ENCODE data around the gene CRBN.

CRBN gene

GRCh38 chr3:3107181-3107580, 72.3 kb downstream of the CRBN start:
- TF ChIP-seq, protein P1, sequence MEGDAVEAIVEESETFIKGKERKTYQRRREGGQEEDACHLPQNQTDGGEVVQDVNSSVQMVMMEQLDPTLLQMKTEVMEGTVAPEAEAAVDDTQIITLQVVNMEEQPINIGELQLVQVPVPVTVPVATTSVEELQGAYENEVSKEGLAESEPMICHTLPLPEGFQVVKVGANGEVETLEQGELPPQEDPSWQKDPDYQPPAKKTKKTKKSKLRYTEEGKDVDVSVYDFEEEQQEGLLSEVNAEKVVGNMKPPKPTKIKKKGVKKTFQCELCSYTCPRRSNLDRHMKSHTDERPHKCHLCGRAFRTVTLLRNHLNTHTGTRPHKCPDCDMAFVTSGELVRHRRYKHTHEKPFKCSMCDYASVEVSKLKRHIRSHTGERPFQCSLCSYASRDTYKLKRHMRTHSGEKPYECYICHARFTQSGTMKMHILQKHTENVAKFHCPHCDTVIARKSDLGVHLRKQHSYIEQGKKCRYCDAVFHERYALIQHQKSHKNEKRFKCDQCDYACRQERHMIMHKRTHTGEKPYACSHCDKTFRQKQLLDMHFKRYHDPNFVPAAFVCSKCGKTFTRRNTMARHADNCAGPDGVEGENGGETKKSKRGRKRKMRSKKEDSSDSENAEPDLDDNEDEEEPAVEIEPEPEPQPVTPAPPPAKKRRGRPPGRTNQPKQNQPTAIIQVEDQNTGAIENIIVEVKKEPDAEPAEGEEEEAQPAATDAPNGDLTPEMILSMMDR (IDR thresholded peaks at IDR 0.05; ENCODE audit: borderline replicate concordance, insufficient read depth, low read depth, low read length), result no peak
- H3K4me3 ChIP-seq (ENCODE audit: low read depth, low read length), result no peak overlapping the region

DNA sequence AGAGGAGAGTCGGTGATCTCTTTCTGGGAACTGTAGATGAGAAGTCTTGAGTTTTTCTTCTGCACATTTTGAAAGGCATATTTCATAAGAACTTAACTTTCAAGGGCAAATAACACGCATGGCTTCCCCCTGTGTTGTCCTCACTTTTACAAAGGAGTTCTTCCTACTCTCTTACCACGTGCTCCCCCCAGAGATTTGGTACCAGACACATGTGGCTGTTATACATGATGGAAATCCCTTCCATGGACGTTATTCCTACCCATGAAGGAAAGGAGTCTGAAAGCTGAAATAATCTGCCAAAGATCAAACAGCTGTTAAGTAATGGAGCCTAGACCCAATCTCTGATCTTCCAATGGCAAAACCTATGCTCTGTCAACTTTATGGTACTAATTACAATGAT, 73.7 kb downstream of the CRBN start:
- H3K4me3 ChIP-seq (ENCODE audit: low read depth, low read length), result no peak overlapping the region
- TF ChIP-seq, protein P1 (IDR thresholded peaks at IDR 0.05; ENCODE audit: borderline replicate concordance, insufficient read depth, low read depth, low read length), result no peak

GRCh38 chr3:3105246-3105645, 74.2 kb downstream of the CRBN start:
- no peak overlapping the region for H3K4me3 ChIP-seq (ENCODE audit: low read depth, low read length)
- TF ChIP-seq, protein P1 (IDR thresholded peaks at IDR 0.05; ENCODE audit: borderline replicate concordance, insufficient read depth, low read depth, low read length), result no peak

GRCh38 chr3:3102751-3103150, 76.7 kb downstream of the CRBN start:
- TF ChIP-seq, protein P1 (IDR thresholded peaks at IDR 0.05; ENCODE audit: borderline replicate concordance, insufficient read depth, low read depth, low read length), result no peak

DNA sequence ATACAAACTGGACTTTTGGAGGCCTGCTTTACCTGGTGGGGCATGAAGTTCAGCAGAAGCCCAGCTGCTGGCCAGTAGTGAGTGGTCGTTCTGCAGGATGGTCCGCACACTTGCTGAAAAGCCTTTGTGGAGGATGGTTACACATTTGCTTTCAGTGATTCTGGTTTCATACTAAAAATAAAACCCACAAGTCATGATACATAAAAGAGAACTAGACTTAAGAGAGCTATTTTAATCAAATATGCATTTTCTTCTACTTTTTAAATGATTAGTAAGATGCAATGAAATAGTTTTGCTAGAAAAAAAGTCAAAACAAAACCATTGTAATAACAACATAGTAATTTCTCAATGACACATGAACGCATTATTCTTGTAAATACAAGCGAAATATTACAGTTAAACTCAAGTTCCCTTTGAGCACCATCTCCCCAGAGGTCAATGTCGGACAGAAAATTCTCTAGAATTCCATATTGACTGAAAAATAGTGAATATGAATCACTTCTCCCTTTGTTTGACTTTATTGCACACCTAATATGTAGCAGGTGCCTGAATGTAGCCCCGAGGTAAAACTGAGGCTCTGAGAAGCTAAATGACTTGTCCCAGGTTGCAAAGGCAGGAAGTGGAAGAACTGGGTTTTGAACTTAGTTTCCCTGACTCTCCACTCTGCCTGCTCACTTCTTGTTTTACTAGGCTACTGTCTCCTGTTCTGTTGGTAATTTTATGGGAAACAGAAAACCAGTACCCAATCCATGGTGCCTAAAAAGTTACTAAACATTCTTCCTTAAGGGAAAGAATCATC, 77.6 kb downstream of the CRBN start:
- TF ChIP-seq, protein P1 (IDR thresholded peaks at IDR 0.05; ENCODE audit: borderline replicate concordance, insufficient read depth, low read depth, low read length), result no peak
- no peak overlapping the region for H3K4me3 ChIP-seq (ENCODE audit: low read depth, low read length)

More at GRCh38 chr3:3102751-3103150, 76.7 kb downstream of the CRBN start:
- H3K4me3 ChIP-seq (ENCODE audit: low read depth, low read length), result no peak overlapping the region
